GM18873 (cell line): ENCODE measurements around the gene KRT12.
"Not testable (repeated sequence)": the region's sequence is repeated elsewhere in the genome, so short reads cannot be mapped to it uniquely, and the experiment has no call there.

Experiments used
- ATAC-seq: cut with Tn5 transposase; IDR thresholded peaks from one replicate; pipeline ENCODE4 v1.9.1; 2021; ENCODE audit warnings: mild to moderate bottlenecking, moderate library complexity, moderate number of reproducible peaks; ENCODE audit not compliant: unreplicated experiment, low FRiP score

KRT12 gene

DNA sequence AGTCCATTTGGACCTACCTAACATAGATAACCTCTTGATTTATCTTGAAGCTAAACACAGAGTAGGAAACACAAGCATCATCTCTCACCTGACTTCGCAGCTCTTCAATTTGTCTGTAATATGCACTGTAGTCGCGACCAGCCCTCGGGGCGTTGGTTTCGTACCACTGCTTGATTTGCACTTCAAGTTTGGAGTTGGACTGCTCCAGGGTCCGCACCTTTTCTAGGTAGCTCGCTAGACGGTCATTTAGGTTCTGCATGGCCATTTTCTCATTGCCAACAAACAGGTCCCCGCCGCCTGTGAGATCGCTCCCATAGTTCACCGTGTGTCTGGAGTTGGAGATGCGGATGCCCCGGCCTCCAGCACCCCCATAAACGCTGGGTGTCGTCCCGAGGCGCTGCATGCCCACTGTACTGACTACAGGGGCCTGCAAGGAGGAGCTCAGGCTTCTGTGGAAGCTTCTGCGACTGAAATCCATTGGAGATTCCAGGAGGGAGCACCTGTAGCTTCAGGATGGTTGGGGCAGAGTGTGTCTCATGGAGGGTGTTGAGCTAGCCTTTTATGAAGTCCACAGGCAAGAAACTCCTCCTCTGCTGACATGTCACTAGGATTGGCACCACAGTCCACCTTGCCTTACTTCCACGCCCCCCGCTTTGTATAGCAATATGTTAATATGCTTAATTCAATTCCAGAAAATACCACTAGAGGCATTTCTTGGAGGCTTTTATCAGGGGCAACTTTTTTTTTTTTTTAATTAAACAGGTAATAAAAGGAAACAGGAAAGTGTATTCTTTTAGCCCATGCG is 17.9 kb upstream of the KRT12 start, which contains the start of gene KRT20:
Gene KRT20, minus strand, starts transcription at position 535 of the 805 bp plus-strand sequence. Its CDS starts 57 bp downstream, at position 478.
- no peak for ATAC-seq

DNA sequence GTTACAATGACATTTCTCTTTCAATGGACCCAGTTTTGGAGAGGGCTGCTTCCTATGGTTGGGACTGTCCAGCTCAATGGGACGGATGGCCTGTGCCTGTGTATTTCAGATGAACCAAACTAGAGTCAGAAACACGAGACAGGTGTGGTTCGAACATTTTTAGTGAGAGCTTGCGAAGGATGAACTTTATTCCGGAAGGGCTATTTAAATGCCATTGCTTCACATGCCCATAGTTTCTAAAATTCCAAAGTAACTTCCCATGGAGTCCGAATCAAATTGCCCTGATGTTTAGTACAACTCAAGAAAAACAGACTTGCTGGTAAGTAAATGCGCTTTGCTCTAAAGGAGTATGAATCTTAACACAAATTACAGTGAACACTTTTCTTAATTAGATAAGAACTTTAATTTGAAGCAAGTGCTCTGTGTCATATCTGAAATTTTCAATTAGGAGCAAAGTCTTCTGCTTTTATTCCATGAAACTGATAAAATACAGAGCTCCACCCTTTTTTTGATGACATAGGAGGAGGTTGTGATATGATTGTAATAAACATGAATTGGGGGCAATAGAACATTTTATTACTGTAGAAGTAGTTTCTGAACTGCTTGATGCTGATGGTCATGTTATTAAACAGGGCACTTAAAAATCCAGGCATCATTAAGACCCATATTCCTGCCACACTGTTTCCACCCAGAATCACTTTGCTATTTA is 16.8 kb upstream of the KRT12 start:
- no peak for ATAC-seq

DNA sequence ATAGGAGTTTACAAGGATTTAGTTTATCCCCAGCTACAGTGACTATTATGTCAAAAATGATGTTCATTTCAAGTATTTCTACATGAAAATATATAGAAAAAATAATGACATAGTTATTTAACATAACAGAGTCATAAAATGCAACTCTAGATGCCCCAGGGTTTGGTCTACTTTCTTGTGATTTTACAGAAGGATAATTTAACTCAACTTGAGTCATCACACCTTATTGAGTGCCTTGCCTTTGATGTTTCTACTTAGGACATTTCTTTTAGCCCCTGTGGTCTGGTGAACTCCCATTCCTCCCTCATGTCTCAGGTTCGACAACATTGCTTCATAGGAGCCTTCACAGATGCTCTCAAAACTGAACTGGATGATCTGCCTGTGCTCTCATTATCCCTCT is 16.0 kb upstream of the KRT12 start:
- no peak for ATAC-seq

DNA sequence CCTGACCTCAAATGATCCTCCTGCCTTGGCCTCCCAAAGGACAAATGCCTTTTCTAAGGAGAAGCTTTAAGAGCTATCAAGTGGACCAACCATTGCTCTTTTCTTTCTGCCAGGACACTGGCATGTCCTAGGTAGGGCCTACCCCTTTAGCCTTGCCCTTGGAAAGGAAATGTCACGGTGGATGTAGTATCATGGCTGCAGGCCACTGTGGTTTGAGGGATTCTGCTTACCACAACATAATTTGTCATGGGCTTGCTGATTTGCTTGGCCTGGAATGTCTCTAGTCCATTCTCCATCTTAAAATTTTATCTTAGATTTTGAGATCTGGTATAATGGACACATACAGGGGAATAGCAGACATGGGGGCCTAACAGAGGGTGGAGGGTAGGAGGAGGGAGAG is 12.0 kb upstream of the KRT12 start:
- no peak for ATAC-seq

DNA sequence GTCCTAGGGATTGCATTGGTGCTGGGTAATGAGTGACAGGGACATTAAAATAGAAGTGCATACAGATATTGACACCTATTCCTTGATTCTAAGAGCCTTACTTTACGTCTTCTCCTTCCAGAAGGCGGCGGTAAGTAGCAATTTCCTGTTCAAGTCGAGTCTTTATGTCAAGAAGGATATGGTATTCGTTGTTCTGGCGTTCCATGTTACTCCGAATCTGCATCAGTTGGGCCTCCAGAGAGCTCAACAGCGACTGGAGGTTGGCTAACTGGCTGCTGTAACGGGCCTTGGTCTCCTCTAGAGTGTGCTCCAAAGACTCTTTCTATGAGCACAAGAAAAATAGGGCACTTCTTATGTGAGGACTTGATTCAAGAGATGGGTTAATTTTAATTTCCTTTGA is 11.0 kb upstream of the KRT12 start:
- no peak for ATAC-seq

DNA sequence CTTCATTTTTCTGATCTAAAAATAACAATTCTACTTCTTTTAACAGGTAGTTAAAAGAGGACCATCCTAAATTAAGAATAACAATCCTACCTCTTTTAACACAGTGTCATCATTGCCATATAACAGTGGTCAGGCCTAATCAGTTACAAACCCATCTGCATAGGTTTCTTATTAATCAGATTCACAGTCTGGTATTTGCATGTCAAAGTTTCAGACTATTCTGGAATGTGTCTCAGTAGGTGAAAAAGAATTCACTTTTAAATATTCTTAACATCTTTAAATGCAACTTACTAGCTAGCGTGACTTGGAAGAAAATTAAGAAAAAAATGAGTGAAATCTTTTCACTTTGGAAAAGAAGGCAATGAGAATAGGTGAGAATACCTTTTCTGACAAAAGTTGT is 6.8 kb upstream of the KRT12 start:
- ATAC-seq, result no peak

DNA sequence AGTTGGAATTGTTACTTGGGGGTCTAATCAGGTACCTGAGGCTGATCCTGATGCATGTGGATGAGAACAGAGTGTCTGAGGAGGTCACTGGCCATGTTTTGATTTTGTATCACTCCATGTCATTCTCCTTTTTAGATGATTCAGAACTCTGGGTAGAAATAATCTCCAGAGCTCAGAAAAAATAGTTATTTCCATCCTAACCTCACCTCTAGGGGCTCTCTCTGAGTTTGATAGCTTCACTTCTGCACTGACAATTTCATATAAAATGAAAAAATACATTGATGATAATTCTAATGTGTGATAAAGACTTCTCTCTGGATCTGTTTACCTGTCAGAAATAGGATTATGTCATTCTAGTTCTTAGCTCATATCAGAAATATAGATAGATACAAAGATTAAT is 6.2 kb upstream of the KRT12 start:
- no peak for ATAC-seq

DNA sequence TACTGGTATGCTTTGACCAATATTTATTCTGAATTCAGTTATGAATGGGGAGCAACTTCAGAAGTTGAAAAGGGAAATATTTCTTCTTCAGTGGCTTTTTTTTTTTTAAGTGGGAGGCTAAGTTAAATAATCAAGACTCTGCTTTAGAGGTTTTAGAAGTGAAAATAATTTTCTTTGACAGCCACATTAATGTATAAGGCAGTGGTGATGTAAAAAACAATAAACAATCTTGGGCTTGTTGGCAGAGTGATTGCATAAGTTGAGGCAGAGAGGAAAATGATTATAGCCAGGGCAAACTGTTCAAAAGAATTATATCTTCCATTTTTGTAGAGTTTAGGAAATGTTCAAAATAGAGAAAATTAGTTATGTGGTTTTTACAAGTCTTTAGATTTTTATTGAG is 5.4 kb upstream of the KRT12 start:
- no peak for ATAC-seq

DNA sequence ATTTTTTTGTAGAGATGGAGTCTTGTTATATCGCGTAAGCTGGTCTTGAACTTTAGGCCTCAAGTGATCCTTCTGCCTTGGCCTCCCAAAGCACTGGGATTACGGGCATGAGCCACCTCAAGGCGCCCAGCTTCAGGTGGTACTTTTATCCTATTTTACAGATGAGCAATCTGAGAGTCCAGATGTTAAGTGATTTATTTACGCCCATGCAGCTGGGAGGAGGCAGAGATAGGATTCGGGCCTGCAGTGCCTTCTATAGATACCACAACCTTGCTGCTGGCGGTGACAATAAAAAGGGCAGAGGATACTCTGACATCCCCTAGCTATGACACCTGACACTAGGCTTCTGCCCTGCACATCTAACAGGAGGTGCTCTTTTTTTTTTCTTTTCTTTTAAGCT is 4.3 kb upstream of the KRT12 start:
- ATAC-seq, result no peak

DNA sequence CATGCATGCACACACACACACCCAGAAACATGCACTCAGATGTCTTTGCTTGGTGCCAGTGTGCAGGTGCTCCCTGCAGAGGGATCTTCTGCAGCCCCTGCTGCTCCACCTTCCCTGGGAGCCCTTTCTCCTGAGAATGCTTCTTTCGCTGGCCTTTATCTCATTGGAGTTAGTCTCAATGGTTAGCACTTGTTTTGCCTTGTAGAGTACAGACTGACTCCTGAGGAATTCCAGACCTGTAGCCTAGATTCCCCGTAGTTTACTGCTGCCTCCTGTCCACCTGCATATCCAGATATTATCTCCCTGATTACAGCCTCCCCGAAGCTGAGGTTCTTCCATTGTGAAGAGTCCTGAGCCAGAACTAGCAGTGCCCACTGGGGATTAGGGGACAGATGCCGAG is 3.1 kb upstream of the KRT12 start:
- ATAC-seq, result no peak

DNA sequence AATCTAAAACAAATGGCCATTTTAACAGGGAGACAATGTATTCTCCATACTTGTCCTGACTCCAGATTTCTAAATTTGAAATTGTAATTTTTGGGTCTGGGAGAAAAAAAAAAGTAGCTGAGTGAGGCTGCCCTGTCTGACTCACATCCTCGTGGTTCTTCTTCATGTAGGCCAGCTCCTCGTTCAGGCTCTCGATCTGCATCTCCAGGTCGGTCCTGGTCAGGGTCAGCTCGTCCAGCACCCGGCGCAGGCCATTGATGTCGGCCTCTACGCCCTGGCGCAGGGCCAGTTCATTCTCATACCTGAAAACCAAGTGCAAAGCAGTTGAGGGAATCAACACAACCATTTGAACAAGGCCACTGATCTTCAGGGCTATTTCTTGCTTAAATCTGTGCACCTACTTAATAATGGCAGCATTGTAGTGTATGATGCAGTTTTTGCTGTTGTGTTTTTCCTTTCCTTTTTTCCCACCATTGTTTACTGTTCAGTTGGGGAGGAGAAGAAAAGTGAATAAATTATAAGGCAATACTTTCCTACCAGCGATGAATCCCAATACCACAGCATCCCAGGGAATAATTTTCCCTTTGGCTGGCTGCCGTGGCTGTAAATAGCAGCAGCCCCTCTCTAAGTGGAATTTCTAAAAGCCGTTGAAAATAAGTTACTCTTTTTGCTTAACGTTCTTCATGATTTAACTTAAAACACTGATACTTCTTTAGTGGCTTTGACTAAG is 2.2 kb downstream of the KRT12 start:
- no peak for ATAC-seq

DNA sequence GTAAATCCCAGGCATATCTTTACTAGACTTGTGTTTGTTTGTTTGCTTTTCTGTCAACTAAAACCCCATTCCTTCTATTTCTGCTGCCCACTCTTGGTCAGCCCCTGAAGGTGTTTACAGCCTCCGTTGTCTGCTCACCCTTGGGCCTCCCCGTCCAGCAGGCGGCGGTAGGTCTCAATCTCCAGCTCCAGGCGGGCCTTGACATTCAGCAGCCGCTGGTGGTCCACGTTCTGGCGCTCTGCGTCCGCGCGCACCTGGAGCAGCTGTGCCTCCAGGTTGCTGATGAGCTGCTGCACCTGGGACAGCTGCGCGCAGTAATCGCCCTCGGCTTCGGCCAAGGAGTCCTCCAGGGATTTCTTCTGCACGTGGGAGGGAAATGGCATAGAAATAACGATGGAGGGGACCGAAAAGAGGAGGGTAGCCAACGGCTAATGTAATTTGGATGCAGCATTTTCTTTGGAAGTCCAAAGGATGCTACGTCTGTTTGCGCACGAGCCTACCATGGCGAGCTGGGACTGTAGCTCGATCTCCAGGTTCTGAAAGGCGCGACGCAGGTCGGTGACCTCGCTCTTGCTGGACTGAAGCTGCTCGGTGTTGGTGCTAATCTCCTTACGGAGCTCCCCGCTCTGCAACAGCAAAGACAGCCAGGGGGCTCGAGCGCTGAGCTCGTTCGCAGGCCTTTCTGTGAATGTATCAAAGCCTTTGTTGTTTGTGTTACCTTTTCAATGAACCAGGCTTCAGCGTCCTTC is 3.9 kb downstream of the KRT12 start:
- ATAC-seq, result no peak

DNA sequence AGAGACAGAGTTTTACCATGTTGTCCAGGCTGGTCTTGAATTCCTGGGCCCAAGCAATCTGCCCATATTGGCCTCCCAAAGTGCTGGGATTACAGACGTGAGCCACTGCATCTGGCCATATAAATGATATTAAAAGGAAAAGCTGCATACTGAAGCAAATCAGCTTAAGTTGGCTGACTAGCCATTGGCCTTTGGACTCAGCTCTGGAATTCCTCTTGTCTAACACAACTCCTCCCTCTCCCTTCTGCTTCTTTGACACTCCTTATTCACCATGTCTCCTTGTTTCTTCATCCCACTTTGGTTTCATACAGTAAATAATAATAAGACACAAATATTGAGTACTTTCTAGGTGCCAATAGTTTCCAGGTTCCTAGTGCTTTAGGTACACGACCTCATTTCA is 7.5 kb downstream of the KRT12 start:
- no peak for ATAC-seq

DNA sequence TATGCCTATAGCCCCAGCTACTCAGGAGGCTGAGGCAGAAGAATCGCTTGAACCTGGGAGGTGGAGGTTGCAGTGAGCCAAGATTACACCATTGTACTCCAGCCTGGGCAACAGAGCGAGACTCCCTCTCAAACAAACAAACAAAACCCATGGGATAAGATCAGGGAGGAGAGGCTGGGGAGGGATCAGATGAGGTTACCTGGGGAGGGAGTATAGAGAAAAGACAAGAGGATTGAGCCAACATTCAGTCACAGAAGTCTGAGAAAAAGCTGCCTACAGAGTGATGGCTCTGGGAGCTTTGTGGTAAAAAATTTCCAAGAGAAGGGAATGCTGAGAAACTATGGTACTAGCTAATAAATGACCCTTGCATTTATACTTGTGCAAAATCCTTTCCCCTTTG is 8.4 kb downstream of the KRT12 start:
- not testable (repeated sequence) for ATAC-seq

DNA sequence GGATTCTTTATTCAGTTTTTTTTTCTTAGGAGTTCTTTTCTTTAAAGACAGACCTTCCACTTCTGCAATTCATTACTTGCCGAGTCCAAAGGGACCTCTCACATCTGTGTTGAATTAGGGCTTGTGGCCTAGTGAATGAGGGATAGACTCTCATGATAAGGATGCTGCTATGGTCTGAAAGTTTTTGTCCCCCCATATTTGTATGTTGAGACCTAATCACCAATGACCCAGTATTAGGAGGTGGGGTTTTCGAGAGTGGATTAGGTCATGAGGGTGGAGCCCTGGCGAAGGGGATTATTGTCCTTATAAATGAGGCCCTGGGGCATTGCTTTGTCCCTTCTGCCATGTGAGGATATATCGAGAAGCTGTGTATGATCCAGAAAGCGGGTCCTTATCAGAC is 9.5 kb downstream of the KRT12 start:
- no peak for ATAC-seq

DNA sequence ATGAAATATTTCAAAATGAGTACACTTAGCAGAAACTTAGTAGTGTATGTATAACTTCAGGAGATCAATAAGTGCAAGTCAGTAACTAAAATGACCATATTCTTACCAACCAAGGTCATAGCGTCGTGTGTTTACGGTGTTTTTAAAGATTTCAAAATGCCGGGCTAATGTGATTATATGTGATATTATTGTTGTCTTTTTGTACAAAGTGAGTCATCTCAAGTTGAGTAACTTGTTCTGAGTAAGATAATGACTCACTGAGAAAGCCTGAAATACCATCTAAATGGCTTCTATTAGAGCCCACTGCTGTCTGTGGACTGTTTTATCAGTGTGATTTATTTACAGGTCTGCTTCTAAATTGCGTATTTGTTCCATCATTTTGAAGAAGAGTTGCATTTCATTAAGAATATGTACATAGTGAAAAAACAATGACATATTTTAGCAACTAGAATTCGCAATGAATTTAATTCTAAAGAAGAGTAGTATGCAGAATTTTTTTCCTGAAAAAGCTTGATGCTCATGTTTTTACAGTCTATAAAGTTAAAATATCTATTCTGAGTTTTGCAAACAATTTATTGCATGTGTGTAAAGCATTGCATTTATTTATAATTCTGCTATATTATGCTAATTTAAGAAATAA is 12.7 kb downstream of the KRT12 start:
- ATAC-seq, result no peak

DNA sequence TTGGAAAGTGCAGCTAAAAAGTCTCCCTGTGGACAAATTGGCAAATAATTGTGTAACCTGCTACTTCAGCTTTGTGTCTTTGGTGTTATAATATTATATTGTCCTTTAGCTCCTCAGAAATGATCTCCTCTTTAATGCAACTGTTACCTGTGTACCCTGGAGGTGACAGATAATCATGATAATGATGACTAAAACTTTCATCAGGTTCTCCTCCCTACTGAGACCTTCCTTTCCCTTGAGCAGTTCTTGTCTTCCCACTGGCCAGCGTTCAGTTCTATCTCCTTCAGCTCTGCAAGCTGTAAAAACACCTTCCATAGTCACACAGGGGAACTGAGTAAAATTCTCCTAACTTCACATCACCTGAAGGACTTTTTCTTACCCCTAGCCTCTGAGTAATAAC is 14.7 kb downstream of the KRT12 start:
- ATAC-seq, result no peak

DNA sequence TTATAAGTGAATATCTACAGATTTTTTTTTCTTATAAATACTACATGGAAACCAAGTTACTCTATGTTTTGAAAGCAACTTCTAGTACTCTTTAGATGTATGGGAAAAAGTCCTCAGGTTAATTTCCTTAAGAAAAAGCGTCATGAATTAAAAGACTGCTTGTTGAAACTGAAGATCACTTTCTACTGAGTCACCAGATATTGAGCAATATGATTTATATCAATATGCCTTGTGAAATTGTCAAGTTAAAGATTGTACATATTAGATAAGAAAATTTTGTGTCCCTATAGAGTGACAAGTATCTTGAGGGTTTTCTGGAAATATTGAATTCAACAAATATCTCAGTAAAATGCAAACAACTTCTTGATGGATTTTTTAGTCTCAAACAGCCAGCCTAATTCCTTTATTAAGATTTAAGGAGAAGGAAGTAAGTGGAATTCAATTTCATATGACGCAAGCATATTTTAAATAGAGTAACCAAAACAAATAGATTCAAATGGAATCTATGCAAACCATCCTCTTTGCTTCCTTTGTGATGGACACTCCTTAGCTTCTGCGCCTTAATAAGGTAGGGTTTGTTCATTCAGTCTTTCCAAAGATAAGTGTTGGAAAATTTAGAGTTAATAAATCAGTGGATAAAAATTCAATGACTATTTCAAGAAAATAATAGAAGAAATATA is 16.6 kb downstream of the KRT12 start:
- ATAC-seq, result no peak

DNA sequence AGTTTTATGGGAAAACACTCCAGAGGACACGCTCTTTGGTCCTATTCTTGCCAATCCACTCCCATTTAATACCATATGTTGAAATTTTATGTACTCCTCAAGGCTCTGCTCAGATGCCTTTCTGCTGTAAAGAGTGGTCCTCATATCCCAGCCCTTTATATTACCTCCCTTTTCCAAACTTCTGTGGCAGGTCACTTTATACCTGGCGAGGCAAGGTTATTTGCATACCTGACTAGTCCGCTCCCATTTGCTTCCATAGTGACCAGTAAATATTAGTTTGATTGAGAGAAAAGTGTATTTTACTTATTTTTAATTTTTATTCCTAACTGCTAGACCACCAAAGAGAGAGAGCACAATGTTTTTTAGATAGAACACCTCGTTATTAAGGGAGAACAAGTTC is 17.3 kb downstream of the KRT12 start:
- ATAC-seq, result no peak
